HepG2 (cell line): ENCODE results near the gene TMEM220. TPM values are rescaled to one million over a fixed set of nuclear protein-coding genes. Genes with fewer than 3 reads are reported as not detected.

Experiments used
- ATAC-seq: fragments of 200-7000 bp; cut with Tn5 transposase; 3 replicates; pipeline ENCODE4 v1.9.1; 2020; ENCODE audit warnings: mild to moderate bottlenecking, moderate library complexity
- BruUV-seq: library from RNA; stranded (reverse); fragments of 400-500 nt; replicated peaks from 2 replicates; lab custom pipeline; 2021; lab: Mats Ljungman, UMichigan
- CTCF ChIA-PET: fragments of 300-600 bp; formaldehyde crosslinking; extraction: SDS; loops from one replicate; lab custom pipeline; 2021; ENCODE audit warnings: low total read pairs, inconsistent platforms, low intra/inter-chr PET ratio; lab: Yijun Ruan, JAX
- POLR2A ChIA-PET: fragments of 350-600 bp; sonication (Branson Sonifier 250); formaldehyde crosslinking; loops from one replicate; lab custom pipeline; 2020; ENCODE audit warnings: antibody characterized with exemption, inconsistent platforms; lab: Yijun Ruan, JAX
- DNase-seq: peaks from one replicate; pipeline ENCODE4 v3.0.0-alpha.2; 2015; ENCODE audit warnings: low spot score
- FAIRE-seq: peaks from 3 replicates; lab custom pipeline; 2011; peaks lifted over from hg19 to GRCh38; lab: Jason Lieb, UNC
- H2AFZ ChIP-seq: one replicate; pipeline ENCODE4 v1.6.1; 2011; ENCODE audit warnings: low read length, inconsistent platforms
- H3K27ac ChIP-seq: fragments of 300-600 bp; 3 replicates; pipeline ENCODE4 v1.8.0; 2011; ENCODE audit warnings: mixed run types, mild to moderate bottlenecking, mixed read lengths, low read length, inconsistent platforms; ENCODE audit not compliant: insufficient read depth; ENCODE audit errors: extremely low read length
- H3K27me3 ChIP-seq, 2 experiments: fragments of 200-600 bp in 1 of 2; 2 replicates in 1 of 2; 3 replicates in 1 of 2; pipeline versions ENCODE4 v1.6.0 to v1.8.0; 2011; ENCODE audit warnings: low read length in 2 of 2, mild to moderate bottlenecking in 2 of 2, moderate library complexity in 2 of 2, inconsistent platforms in 1 of 2; ENCODE audit not compliant: insufficient read depth in 2 of 2, control insufficient read depth in 1 of 2
- H3K36me3 ChIP-seq, 2 experiments: fragments of 200-600 bp in 1 of 2; replicated peaks in 1 of 2; 2 replicates in 1 of 2; 3 replicates in 1 of 2; pipeline versions ENCODE4 v1.5.1 to v1.8.0; 2011; ENCODE audit warnings: low read length in 2 of 2, inconsistent platforms in 1 of 2; ENCODE audit not compliant: insufficient read depth in 2 of 2, control insufficient read depth in 1 of 2
- H3K4me1 ChIP-seq: 2 replicates; pipeline ENCODE4 v1.5.1; 2012; ENCODE audit warnings: low read length, inconsistent platforms; ENCODE audit not compliant: insufficient read depth
- H3K4me2 ChIP-seq: 2 replicates; pipeline ENCODE4 v1.6.0; 2011; ENCODE audit warnings: low read depth, low read length, inconsistent platforms
- H3K4me3 ChIP-seq, 3 experiments: fragments of 200-600 bp in 1 of 3; sonication (generic), shearing (Covaris generic) in 1 of 3; replicated peaks in 1 of 3; 2 replicates each; pipeline ENCODE4 v1.5.1; 2011 to 2016; ENCODE audit warnings: low read length in 3 of 3, inconsistent platforms in 2 of 3, low read depth in 2 of 3, mild to moderate bottlenecking in 2 of 3, control low read depth in 1 of 3, mixed read lengths in 1 of 3; ENCODE audit not compliant: insufficient read depth in 1 of 3
- H3K79me2 ChIP-seq: one replicate; pipeline ENCODE4 v1.6.1; 2011; ENCODE audit warnings: low read length, inconsistent platforms; ENCODE audit not compliant: insufficient read depth
- H3K9ac ChIP-seq: 2 replicates; pipeline ENCODE4 v1.6.0; 2011; ENCODE audit warnings: mild to moderate bottlenecking, low read depth, low read length, inconsistent platforms; ENCODE audit not compliant: insufficient read depth
- H3K9me3 ChIP-seq: 2 replicates; pipeline ENCODE4 v1.5.1; 2012; ENCODE audit warnings: mild to moderate bottlenecking, low read length
- H4K20me1 ChIP-seq: 2 replicates; pipeline ENCODE4 v1.6.0; 2011; ENCODE audit warnings: inconsistent platforms, mild to moderate bottlenecking, low read length, moderate library complexity; ENCODE audit not compliant: insufficient read depth
- CBX2 ChIP-seq, 2 experiments: fragments of 200-600 bp in 1 of 2; sonication (generic); formaldehyde crosslinking in 1 of 2; IDR thresholded peaks; 2 replicates each; pipeline versions ENCODE4 v1.7.0 to v1.8.1; 2018 to 2022; ENCODE audit warnings: low read depth in 2 of 2, low read length in 1 of 2, mild to moderate bottlenecking in 1 of 2, missing genetic modification reagents in 1 of 2
- HMG20B ChIP-seq: conservative IDR thresholded peaks from 2 replicates; pipeline ENCODE4 v1.6.1; 2016; ENCODE audit warnings: missing genetic modification reagents, missing compliant biosample characterization
- ISX ChIP-seq: sonication (generic); formaldehyde crosslinking; conservative IDR thresholded peaks from 2 replicates; pipeline ENCODE4 v1.5.0; 2020; ENCODE audit warnings: missing genetic modification reagents
- KAT2B ChIP-seq: fragments of 150-350 bp; IDR thresholded peaks from 2 replicates; pipeline ENCODE4 v1.6.1; 2014; ENCODE audit warnings: low read depth, low read length, borderline replicate concordance
- POLR2AphosphoS2 ChIP-seq: IDR thresholded peaks from 2 replicates; pipeline ENCODE4 v1.6.1; 2011; ENCODE audit warnings: low read depth, low read length, improper control_type of control experiment
- SNAI1 ChIP-seq: sonication (generic); formaldehyde crosslinking; IDR thresholded peaks from 2 replicates; pipeline ENCODE4 v1.5.0; 2020; ENCODE audit warnings: mild to moderate bottlenecking, missing genetic modification reagents, borderline replicate concordance
- SPEN ChIP-seq: sonication (generic); formaldehyde crosslinking; IDR thresholded peaks from 2 replicates; pipeline ENCODE4 v1.5.1; 2020; ENCODE audit warnings: low read depth, mild to moderate bottlenecking, missing genetic modification reagents
- ZNF230 ChIP-seq: sonication (generic); formaldehyde crosslinking; IDR thresholded peaks from 2 replicates; pipeline ENCODE4 v1.4.0; 2020; ENCODE audit warnings: mild to moderate bottlenecking, missing genetic modification reagents
- ZNF530 ChIP-seq: sonication (generic); formaldehyde crosslinking; IDR thresholded peaks from 2 replicates; pipeline ENCODE4 v1.5.0; 2020; ENCODE audit warnings: low read depth, mild to moderate bottlenecking, missing genetic modification reagents
- WGBS: methylation state at CpG from one replicate; pipeline ENCODE4 v1.1.6; 2017; ENCODE audit warnings: low lambda C conversion rate; 5-methylcytosine and 5-hydroxymethylcytosine counted together
- in situ Hi-C: cut with HindIII; loops from 2 replicates; pipeline ENCODE4 v1.10.0; 2017; ENCODE audit warnings: low pct_unique_long_range_greater_than_20kb; ENCODE audit not compliant: extremely low pct_ligation_motif_present
- intact Hi-C: fragments of 100-400 bp; cut with micrococcal nuclease; formaldehyde crosslinking; loops from one replicate; pipeline ENCODE4 v1.10.0; 2022; ENCODE audit not compliant: unreplicated experiment
- polyA plus RNA-seq, 8 experiments: library from polyadenylated mRNA; depleted of rRNA in 3 of 8; stranded (reverse) in 7 of 8; unstranded in 1 of 8; fragments of >200 nt; fragmentation: Illumina TruSeq in 4 of 8; extraction: Trizol in 4 of 8; gene quantifications; 2 replicates each; pipeline versions ENCODE4 v1.2.1 to v1.2.3, GENCODE V29; 2011 to 2016; ENCODE audit warnings: low read depth in 4 of 8, missing spikeins in 1 of 8, mixed read lengths in 1 of 8; ENCODE audit not compliant: insufficient read depth in 1 of 8
- total RNA-seq, 5 experiments: library from RNA; depleted of rRNA; stranded (reverse); fragments of >200 nt; fragmentation: Illumina TruSeq; extraction: Trizol; gene quantifications; 2 replicates each; pipeline ENCODE4 v1.2.3, GENCODE V29; 2016; ENCODE audit warnings: low read depth in 1 of 5
- TF ChIP-seq, protein P1 (sequence below), 2 experiments: fragments of 450-650 bp in 1 of 2; sonication (generic) in 1 of 2; formaldehyde crosslinking; IDR thresholded peaks; 2 replicates each; pipeline versions ENCODE4 v1.5.0 to v1.8.0; 2020 to 2022; ENCODE audit warnings: mild to moderate bottlenecking in 1 of 2, missing genetic modification reagents in 1 of 2
- TF ChIP-seq, protein P2 (sequence below): sonication (generic); formaldehyde crosslinking; IDR thresholded peaks from 2 replicates; pipeline ENCODE4 v1.4.0; 2020; ENCODE audit warnings: missing genetic modification reagents

The TMEM220 gene
- total and polyA plus RNA-seq, 2 of the 13 experiments (the other 11 are each of a cell fraction or from before 2014, with no cell fraction given): 1.3 to 2.2 TPM

DNA sequence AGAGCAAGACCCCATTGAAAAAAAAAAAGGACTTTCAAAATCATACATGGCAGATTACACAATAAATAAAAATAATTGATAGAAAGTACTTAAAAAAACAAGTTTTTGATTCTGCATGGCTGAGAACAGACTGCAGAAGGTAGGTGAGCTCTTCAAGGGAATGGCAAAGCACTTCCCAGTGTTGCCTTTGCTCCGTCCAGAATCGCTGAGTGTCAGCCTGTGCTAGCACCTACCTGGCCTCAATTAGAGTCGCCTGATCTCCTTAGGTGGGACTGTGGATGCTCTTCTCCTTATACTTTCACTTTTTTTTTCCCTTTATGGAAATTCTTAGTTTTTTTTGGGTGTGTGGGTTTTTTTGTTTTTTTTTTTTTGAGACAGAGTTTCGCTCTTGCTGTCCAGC lies 6.0 kb upstream of the TMEM220 start (continued):
- TF ChIP-seq, protein P1, sequence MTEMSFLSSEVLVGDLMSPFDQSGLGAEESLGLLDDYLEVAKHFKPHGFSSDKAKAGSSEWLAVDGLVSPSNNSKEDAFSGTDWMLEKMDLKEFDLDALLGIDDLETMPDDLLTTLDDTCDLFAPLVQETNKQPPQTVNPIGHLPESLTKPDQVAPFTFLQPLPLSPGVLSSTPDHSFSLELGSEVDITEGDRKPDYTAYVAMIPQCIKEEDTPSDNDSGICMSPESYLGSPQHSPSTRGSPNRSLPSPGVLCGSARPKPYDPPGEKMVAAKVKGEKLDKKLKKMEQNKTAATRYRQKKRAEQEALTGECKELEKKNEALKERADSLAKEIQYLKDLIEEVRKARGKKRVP (CRISPR knock-in tag; IDR thresholded peaks at IDR 0.05): no peak
- no peak for TF ChIP-seq HMG20B (CRISPR knock-in tag)
- TF ChIP-seq ZNF530 (CRISPR knock-in tag): no peak
- TF ChIP-seq, all 625 proteins: peak for 0

GRCh38 chr17:10735251-10735650 lies 5.4 kb upstream of the TMEM220 start:
- Histone ChIP-seq H3K27me3 (peaks cover 0 to 13% of the 10 kb centered on the region in 2 experiments; a peak in 2 of 5 replicates), H3K36me3 (no peaks in the 10 kb centered on the region), H3K4me1 (peaks cover 38% of the 10 kb centered on the region), H3K4me3 (no peak overlapping the region), H3K27ac (no peak overlapping the region), H3K9ac (no peak overlapping the region), H2AFZ (no peak overlapping the region), H3K9me3 (no peaks in the 10 kb centered on the region), H3K4me2 (no peak overlapping the region), H3K79me2 (no peaks in the 10 kb centered on the region), H4K20me1 (no peaks in the 10 kb centered on the region)
- no TSS peak for BruUV-seq
- TF ChIP-seq, protein P2, sequence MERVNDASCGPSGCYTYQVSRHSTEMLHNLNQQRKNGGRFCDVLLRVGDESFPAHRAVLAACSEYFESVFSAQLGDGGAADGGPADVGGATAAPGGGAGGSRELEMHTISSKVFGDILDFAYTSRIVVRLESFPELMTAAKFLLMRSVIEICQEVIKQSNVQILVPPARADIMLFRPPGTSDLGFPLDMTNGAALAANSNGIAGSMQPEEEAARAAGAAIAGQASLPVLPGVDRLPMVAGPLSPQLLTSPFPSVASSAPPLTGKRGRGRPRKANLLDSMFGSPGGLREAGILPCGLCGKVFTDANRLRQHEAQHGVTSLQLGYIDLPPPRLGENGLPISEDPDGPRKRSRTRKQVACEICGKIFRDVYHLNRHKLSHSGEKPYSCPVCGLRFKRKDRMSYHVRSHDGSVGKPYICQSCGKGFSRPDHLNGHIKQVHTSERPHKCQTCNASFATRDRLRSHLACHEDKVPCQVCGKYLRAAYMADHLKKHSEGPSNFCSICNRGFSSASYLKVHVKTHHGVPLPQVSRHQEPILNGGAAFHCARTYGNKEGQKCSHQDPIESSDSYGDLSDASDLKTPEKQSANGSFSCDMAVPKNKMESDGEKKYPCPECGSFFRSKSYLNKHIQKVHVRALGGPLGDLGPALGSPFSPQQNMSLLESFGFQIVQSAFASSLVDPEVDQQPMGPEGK (CRISPR knock-in tag): no peak
- TF ChIP-seq ZNF230 (CRISPR knock-in tag) (no peak), SPEN (CRISPR knock-in tag) (no peak), ISX (CRISPR knock-in tag) (no peak), KAT2B (no peak), POLR2AphosphoS2 (no peak), SNAI1 (CRISPR knock-in tag) (no peak), CBX2 (IDR thresholded peaks at IDR 0.05; ENCODE audit: low read depth, low read length) (no peak), CBX2 (CRISPR knock-in tag; IDR thresholded peaks at IDR 0.05; ENCODE audit: low read depth) (no peak)
- ATAC-seq (no peak), DNase-seq (no peak), FAIRE-seq (no peak)
- intact Hi-C loops: no loop called here
- WGBS: 13% methylated on average over 2 of the region's 2 CpGs
- ChIA-PET CTCF (no interaction called here), POLR2A (no interaction called here)
- in situ Hi-C loops: loop anchor here (5.0 kb wide), 1 partner anchor 112 kb away; no protein-coding TSS in a partner anchor
